Sciatic nerve (tissue), 1 donor: Measurements from ENCODE around the gene KIAA0825. TPM values are rescaled to one million over a fixed set of nuclear protein-coding genes. Genes with fewer than 3 reads are reported as not detected.

Experiments used
- total RNA-seq: library from RNA; stranded (reverse); fragmentation: NEBNext Ultra II Directional; extraction: Animal tissue kit (Norgen Biotek cat#: 25700); gene quantifications from one replicate; pipeline ENCODE4 v1.2.1, GENCODE V29; 2021
- donor health status: DM: no; HTN: no; CAD: no.

KIAA0825 gene
- total RNA-seq, 1 donor from 2014 or later, result 5.6 TPM

Other genes with a start within 250 kb of the KIAA0825 start
- gene SLF1, start 65 bp upstream of the KIAA0825 start, total RNA-seq, result 8.6 TPM